Suprapubic skin (tissue), 4 donors: ENCODE measurements around the gene PREX1. TPM values are rescaled to one million over a fixed set of nuclear protein-coding genes. Genes with fewer than 3 reads are reported as not detected.

Experiments
- DNase-seq, 2 donors: peaks; one replicate each; pipeline ENCODE4 v3.0.0-alpha.2; 2019; ENCODE audit warnings: low spot score in 2 of 2
- H3K27ac ChIP-seq: fragments of 200-600 bp; sonication (generic); one replicate; pipeline ENCODE4 v1.5.1; 2019
- H3K27me3 ChIP-seq: fragments of 200-600 bp; sonication (generic); one replicate; pipeline ENCODE4 v1.5.1; 2019
- H3K36me3 ChIP-seq: fragments of 200-600 bp; sonication (generic); one replicate; pipeline ENCODE4 v1.5.1; 2019
- H3K4me1 ChIP-seq: fragments of 200-600 bp; sonication (generic); one replicate; pipeline ENCODE4 v1.5.1; 2019
- H3K4me3 ChIP-seq: fragments of 200-600 bp; sonication (generic); one replicate; pipeline ENCODE4 v1.5.1; 2019; ENCODE audit warnings: mild to moderate bottlenecking
- H3K9me3 ChIP-seq: fragments of 200-600 bp; sonication (generic); one replicate; pipeline ENCODE4 v1.5.1; 2019
- EP300 ChIP-seq: sonication (generic); formaldehyde crosslinking; IDR thresholded peaks from one replicate; pipeline ENCODE4 v1.6.1; 2017; ENCODE audit warnings: antibody characterized with exemption
- POLR2A ChIP-seq, 2 donors: fragments of 450-650 bp; IDR thresholded peaks; one replicate each; pipeline ENCODE4 v1.6.1; 2017; ENCODE audit warnings: antibody characterized with exemption in 2 of 2, mild to moderate bottlenecking in 2 of 2, moderate library complexity in 2 of 2
- POLR2AphosphoS5 ChIP-seq, 3 donors: sonication (generic); formaldehyde crosslinking; IDR thresholded peaks; one replicate each; pipeline ENCODE4 v1.6.1; 2017; ENCODE audit warnings: antibody characterized with exemption in 3 of 3
- WGBS: methylation state at CpG from one replicate; pipeline ENCODE4 v1.1.5; 2018; 5-methylcytosine and 5-hydroxymethylcytosine counted together
- total RNA-seq, 4 donors: library from RNA; depleted of rRNA; stranded (reverse); fragments of >200 nt; gene quantifications; one replicate each; pipeline ENCODE4 v1.1.0, GENCODE V29; 2016
- TF ChIP-seq, protein P1 (sequence below), 2 donors: fragments of 200-600 bp in 1 of 2; fragments of 450-650 bp in 1 of 2; sonication (generic) in 1 of 2; IDR thresholded peaks; one replicate each; pipeline ENCODE4 v1.5.1; 2016 to 2019; ENCODE audit warnings: antibody characterized with exemption in 2 of 2, mild to moderate bottlenecking in 1 of 2, moderate library complexity in 1 of 2

PREX1 gene
- total RNA-seq, 4 donors from 2014 or later: 4.7 to 15.1 (median 10.2) TPM

DNA sequence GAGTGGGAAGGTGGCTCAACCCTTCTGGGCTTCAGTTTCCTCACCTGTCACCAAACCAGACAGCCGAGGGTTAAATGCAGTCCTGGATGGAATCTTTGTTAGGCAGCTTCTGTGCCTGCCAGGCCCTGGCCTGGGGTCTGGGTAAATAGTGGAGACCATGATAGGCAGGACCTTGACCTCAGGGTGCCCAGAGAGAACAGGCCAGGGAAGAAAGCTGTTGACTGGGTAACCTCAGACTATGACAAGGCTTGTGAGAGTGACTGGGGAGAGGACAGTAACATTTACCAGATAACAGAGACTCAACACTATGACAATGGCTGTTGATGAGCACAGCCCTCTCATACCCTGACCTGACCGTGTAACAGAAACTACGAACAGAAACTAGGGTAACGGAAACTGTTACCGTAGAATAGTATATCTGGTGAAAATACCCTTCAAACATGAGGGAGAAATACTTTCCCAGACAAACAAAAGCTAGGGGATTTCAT is 218.3 kb downstream of the PREX1 start:
- no peaks in the 10 kb centered on the region for H3K9me3 ChIP-seq
- H3K4me3 ChIP-seq: no peak overlapping the region
- no peaks in the 10 kb centered on the region for H3K4me1 ChIP-seq
- WGBS: 79% methylated on average over 5 of the region's 5 CpGs
- TF ChIP-seq, protein P1, sequence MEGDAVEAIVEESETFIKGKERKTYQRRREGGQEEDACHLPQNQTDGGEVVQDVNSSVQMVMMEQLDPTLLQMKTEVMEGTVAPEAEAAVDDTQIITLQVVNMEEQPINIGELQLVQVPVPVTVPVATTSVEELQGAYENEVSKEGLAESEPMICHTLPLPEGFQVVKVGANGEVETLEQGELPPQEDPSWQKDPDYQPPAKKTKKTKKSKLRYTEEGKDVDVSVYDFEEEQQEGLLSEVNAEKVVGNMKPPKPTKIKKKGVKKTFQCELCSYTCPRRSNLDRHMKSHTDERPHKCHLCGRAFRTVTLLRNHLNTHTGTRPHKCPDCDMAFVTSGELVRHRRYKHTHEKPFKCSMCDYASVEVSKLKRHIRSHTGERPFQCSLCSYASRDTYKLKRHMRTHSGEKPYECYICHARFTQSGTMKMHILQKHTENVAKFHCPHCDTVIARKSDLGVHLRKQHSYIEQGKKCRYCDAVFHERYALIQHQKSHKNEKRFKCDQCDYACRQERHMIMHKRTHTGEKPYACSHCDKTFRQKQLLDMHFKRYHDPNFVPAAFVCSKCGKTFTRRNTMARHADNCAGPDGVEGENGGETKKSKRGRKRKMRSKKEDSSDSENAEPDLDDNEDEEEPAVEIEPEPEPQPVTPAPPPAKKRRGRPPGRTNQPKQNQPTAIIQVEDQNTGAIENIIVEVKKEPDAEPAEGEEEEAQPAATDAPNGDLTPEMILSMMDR (IDR thresholded peaks at IDR 0.05): no peak
- no peak for TF ChIP-seq POLR2A (IDR thresholded peaks at IDR 0.05)
- TF ChIP-seq POLR2AphosphoS5 (IDR thresholded peaks at IDR 0.05): no peak
- no peak for TF ChIP-seq EP300
- no peaks in the 10 kb centered on the region for H3K36me3 ChIP-seq
- H3K27ac ChIP-seq: no peak overlapping the region
- H3K27me3 ChIP-seq: peaks cover 6% of the 10 kb centered on the region
- DNase-seq: no peak

DNA sequence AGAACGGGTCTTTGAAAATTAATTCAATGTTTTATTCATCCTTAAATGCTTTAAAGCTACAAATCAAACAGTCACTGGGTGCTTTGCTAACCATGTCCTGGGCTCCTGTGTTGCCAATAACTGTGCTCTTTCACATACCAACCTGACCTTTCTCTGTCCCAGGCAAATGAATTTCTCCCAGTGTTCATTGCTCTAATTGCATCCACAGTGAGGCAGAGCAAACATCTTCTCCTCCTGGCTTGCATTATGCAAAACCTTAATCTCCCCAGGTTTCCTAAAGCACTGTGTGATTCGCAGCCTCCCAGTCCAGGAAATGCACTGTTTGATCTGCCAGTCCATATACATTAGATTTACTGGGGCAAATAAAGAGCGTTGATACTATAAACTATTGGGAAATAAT is 219.0 kb downstream of the PREX1 start:
- Histone ChIP-seq H3K4me1 (no peaks in the 10 kb centered on the region), H3K9me3 (no peaks in the 10 kb centered on the region), H3K27ac (no peak overlapping the region), H3K4me3 (no peak overlapping the region), H3K27me3 (peaks cover 9% of the 10 kb centered on the region), H3K36me3 (no peaks in the 10 kb centered on the region)
- TF ChIP-seq EP300 (no peak), POLR2AphosphoS5 (IDR thresholded peaks at IDR 0.05) (no peak), POLR2A (IDR thresholded peaks at IDR 0.05) (no peak)
- TF ChIP-seq, protein P1 (IDR thresholded peaks at IDR 0.05): no peak
- no peak for DNase-seq
- 84% methylated on average over 3 of the region's 3 CpGs for WGBS

DNA sequence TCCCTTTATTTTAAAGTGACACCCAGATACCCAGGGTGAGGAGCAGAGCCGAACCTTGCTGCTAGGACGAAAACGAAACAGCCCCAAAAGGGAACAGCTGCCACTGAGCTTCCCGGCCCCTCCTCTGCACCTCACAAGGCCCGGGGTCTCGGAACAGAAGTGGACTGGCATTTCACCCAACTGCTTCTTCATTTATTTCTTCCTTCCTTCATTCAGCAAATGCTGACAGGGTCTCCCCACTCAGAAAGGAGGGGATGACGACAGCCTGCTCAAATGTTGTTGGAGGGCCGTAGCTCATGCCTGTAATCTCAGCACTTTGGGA is 220.3 kb downstream of the PREX1 start:
- no peak overlapping the region for H3K27ac ChIP-seq
- TF ChIP-seq POLR2AphosphoS5 (IDR thresholded peaks at IDR 0.05): no peak
- TF ChIP-seq POLR2A (IDR thresholded peaks at IDR 0.05): no peak
- TF ChIP-seq, protein P1 (IDR thresholded peaks at IDR 0.05): no peak
- TF ChIP-seq EP300: no peak
- H3K4me1 ChIP-seq: no peaks in the 10 kb centered on the region
- peak in 1 of 2 donors; percentile 16 for DNase-seq
- WGBS: 91% methylated on average over 8 of the region's 8 CpGs
- H3K27me3 ChIP-seq: peaks cover 12% of the 10 kb centered on the region
- no peaks in the 10 kb centered on the region for H3K9me3 ChIP-seq
- H3K4me3 ChIP-seq: no peak overlapping the region
- H3K36me3 ChIP-seq: no peaks in the 10 kb centered on the region

DNA sequence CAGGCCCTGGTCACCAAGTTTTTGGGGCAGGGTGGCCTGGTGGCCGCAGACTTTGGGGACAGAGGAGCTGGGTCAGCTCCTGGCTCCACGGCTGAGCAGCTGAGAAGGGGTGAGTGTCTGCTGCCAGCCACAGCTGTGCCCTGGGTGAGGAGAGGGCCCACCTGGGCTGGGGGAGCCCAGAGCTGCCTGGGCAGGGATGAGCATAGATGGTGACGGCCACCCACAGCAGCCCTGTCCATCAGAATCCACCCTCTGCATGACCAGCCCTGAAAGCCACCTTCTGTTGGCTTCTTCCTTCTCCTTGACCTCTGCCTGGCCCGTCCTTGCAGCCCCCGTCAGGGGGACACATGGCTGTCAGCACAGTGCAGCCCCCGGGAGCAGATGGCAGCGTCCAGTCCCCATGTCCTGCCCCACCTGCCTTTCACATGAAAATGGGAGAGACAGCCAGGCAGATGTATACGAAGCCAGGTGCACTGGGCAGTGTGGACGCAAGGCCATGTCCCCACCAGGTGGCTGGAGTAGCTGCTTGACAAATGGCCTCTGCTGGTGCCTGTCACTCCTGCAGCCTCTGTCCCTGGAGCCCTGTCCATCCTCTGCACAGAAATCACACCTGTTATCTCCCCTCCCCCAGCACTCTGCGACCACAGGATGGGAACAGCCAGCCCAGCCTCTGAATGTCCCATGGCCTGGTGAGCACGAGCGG is 220.8 kb downstream of the PREX1 start:
- no peaks in the 10 kb centered on the region for H3K4me1 ChIP-seq
- 90% methylated on average over 9 of the region's 12 CpGs for WGBS

DNA sequence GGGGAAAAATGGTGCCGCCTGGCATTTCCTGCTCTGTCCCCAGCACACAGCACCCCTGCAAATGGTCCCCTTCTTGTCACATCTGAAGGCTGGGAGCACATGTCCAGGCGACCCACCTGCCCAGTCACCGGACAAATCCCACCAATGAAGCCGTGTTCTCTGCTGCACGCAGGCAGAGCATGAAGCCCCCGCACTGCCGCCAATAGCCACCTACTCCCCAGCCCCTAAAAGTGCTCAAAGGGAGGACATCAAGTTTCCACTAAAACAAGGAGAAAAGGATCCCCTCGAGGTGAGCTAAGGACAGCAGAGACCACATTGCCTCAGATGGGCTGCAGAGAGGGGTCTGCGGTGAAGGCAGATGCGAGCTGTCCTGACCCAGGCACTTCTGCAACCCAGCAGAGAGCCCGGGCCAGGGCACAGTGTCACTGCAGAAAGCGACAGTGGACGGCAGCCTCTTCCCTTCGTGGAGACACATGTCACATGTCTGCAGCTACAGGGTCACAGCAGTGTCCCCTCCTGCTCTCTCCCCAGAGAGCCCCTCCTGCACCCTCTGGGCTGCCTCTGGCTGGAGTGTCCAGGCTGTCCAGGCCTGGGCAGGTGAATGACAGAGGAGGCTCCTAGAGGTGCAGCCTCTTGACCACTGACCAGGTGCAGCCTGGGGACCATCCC is 221.5 kb downstream of the PREX1 start:
- TF ChIP-seq, protein P1 (IDR thresholded peaks at IDR 0.05): no peak
- TF ChIP-seq POLR2A (IDR thresholded peaks at IDR 0.05) (no peak), EP300 (no peak)
- H3K9me3 ChIP-seq: no peaks in the 10 kb centered on the region
- no peak overlapping the region for H3K27ac ChIP-seq
- H3K27me3 ChIP-seq: peaks cover 12% of the 10 kb centered on the region
- H3K4me1 ChIP-seq: no peaks in the 10 kb centered on the region
- 57% methylated on average over 6 of the region's 14 CpGs for WGBS
- no peaks in the 10 kb centered on the region for H3K36me3 ChIP-seq
- DNase-seq: peak; percentile 34 to 49
- no peak overlapping the region for H3K4me3 ChIP-seq

More for the DNA sequence above, 220.8 kb downstream of the PREX1 start:
- Histone ChIP-seq H3K27ac (no peak overlapping the region), H3K36me3 (no peaks in the 10 kb centered on the region), H3K4me3 (no peak overlapping the region), H3K27me3 (peaks cover 12% of the 10 kb centered on the region), H3K9me3 (no peaks in the 10 kb centered on the region)
- DNase-seq: peak; percentile 36 to 68
- no peak for TF ChIP-seq POLR2A (IDR thresholded peaks at IDR 0.05)
- TF ChIP-seq, protein P1 (IDR thresholded peaks at IDR 0.05): no peak
- no peak for TF ChIP-seq POLR2AphosphoS5 (IDR thresholded peaks at IDR 0.05)
- TF ChIP-seq EP300: no peak
